GM18520 (cell line): ENCODE measurements around the gene STYK1.
"Not testable (repeated sequence)": the region's sequence is repeated elsewhere in the genome, so short reads cannot be mapped to it uniquely, and the experiment has no call there.

Experiments
- ATAC-seq: cut with Tn5 transposase; IDR thresholded peaks from one replicate; pipeline ENCODE4 v1.9.1; 2021; ENCODE audit not compliant: unreplicated experiment

Gene STYK1

DNA sequence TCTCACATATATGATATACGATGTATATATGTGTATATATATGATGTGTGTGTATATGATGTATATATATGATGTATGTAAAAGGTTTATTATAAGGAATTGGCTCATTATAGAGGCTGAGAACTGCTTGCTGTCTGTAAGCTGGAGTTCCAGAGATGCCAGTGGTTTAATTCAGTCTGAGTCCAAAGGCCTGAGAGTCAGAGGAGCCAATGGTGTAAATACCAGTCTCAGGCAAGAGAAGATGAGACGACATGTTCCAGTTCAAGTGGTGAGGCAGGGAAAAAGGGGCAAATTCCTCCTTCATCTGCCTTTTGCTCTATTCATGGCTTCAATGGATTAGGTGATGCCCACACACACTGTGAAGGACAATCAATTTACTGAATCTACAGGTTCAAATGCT lies 17.1 kb upstream of the STYK1 start:
- no peak for ATAC-seq

DNA sequence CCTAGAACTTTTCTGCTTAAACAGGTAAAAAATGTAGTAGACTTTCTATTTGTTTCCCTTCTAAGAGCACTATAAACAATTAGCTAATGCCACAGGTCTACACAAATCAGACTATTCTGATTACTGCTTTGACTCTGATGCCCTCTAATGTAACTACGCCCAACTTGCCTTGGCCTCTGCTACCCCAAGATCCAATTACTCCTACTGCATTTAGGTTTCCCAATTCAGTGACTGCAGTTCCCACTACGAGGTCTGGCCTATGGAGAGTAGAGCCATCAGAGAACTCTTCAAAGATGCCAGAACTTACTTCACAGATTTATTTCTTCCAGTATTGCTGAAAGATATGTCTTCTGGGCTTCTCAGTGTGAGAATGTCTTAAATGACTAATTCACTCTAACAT lies 15.3 kb upstream of the STYK1 start:
- no peak for ATAC-seq

DNA sequence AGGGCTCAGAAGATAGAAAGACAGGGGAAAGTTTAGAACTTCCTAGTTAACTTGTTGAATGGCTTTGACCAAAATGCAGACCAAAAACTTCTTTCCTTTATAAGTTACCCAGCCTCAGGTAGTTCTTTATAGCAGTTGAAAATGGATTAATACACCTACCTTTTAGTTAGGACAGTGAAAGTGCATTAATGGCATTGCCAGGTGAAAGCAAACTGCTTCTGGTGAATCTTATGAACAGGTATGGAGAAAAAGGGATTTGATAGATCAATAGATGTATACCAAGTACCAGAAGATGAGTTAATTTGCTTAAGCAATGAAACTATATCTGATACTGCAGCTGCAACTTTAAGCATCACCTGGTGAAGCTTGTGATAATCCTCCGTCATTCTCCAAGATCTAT lies 14.2 kb upstream of the STYK1 start:
- no peak for ATAC-seq

DNA sequence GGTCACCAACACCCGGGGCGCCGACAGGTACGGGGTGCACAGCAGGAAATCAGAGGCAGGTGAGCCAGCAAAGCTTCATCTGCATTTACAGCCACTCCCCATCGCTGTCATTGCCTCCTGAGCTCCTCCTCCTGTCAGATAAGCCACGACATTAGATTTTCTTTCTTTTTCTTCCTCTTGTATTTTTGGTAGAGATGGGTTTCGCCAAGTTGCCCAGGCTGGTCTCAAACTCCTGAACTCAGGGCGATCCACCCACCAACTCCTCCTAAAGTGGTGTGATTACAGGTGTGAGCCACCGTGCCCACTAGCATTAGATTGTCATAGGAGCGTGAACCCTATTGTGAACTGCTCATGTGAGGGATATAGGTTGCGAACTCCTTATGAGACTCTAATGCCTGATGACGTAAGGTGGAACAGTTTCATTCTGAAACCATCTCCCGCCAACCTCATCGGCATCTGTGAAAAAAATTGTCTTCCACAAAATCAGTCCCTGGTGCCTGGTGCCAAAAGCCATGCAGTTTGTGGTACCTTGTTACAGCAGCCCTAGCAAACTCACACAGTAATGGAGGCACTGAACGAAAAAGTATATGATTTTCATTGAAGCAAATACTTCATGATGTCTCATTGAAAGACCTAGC lies 1.5 kb downstream of the STYK1 start:
- ATAC-seq = no peak

DNA sequence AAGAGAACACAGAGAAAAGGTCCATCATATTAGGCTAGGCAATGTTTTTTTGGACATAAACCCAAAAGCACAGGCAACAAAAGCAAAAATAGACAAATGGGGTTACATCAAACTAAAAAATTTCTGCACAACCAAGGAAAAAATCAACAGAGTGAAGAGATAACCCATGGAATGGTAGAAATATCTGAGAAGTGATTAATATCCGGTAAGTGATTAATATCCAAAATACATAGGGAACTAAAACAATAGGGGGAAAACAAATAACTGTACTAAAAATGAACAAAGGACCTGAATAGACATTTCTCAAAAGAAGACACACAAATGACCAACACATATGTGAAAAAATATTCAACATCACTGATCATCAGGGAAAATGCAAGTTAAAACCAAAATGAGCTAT lies 4.3 kb downstream of the STYK1 start:
- no peak for ATAC-seq

DNA sequence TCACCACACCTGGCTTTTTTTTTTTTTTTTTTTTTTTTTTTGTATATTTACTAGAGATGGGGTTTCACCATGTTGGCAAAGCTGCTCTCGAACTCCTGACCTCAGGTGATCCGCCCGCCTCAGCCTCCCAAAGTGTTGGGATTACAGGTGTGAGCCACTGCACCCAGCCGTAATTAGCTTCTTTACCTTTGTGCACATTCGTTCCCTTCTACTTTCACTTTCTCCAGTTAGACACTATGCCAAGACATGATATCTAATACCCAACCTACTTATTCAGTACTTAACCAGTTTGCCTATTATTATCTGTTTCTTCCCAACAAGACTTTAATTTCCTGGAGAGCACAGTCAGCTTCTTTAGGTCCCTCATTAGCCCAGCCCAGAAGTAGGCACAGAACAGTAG lies 5.3 kb downstream of the STYK1 start:
- ATAC-seq = no peak

DNA sequence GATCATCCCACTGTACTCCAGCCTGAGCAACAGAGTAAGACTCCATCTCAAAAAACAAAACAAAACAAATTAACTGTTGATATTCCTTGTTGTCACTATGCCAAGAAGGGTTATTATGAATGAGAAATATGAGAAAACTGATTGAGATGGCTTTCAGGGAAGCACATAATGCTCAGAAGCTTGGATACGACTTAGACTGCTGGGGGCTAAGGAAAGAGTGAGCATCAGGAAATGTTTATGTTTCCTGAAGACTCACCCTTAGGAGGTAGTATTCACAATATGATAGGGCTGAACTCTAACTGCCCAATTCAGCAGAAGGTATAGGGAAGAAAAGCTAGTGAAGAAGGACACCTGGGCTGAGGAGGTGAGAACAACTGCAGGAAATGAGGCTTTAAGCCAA lies 6.3 kb downstream of the STYK1 start:
- no peak for ATAC-seq

DNA sequence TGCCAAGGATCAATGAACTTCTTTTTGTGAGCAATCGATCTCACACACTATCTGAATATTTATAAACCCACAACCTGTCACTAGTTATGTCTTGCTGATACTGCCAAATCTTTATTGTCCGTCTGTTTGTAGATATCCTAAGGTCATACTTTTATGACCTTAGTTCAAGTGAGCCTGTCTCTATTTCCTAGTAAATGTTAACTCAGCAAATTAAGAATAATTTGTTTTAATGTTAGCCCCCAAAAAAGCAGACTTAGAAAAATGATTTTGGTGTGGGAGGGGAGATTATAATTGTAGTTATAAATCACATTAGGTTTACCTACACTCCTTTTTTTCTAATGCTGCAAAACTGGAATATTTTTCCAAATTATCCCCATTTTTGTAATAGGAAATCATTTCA lies 9.4 kb downstream of the STYK1 start:
- ATAC-seq = no peak

DNA sequence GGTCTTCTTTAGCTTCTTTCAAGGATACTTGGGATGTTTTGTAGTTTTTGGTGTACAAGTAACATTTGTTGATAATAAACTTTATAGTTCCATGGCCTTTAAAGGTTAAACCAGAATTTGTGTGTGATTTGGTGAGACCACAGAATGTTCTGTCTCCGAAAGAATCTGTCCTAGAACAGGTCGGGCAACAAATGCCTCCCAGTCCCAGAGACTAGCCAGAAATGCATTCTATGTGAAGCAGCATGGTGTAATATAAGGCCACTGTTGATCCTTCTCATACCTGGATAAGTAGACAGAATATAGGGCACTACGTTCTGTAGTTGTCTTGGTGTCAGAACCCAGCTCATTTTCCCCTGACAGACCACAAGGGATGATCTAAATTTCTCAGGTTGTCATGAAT lies 10.0 kb downstream of the STYK1 start:
- ATAC-seq = no peak

DNA sequence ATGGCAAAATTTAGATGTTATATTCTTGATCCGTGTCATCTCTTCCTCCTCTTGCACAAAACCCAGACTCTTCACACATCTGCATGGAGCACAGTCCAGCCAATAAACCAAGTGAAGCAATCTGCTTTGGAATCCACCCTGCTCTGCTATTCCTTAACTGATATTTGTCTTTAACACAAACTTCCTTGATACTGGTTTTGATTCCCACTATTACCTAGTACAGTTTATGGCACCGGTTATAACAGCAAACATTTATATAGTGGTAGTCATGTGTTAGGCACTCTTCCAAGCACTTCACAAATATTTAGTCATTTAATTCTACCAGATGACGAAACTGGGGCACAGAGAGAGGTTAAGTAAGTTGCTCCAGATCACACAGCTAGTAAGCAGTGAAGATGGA lies 12.5 kb downstream of the STYK1 start:
- ATAC-seq = no peak

DNA sequence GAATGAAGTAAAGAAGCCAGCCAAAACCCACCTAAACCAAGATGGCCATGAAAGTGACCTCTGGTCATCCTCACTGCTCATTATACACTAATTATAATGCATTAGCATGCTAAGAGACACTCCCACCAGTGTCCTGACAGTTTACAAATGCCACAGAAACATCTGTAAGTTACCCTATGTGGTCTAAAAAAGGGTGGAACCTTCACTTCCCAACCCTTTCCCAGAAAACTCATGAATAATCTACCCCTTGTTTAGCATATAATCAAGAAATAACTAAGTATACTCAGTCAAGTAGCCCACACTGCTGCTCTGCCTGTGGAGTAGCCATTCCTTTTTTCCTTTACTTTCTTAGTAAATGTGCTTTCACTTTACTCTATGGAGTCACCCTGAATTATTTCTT lies 19.8 kb downstream of the STYK1 start:
- no peak for ATAC-seq

DNA sequence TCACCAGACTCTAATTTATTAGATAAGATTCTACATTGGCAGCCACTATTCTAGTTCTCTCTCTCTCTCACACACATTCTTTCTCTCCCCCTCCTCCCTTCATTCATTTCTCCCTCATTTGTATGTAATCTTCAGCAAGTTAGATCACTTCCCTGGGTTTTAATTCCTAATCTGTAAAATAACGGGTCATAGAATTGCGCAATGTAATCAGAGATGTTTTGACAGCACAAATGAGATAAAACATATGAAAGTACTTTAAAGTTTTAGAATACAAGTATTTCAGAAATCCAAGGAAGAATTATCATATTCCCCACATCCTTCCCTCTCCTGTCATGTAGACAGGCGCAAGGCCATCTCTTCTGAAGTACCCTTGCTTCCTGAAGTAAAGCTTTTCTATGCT lies 21.7 kb downstream of the STYK1 start:
- ATAC-seq = no peak

DNA sequence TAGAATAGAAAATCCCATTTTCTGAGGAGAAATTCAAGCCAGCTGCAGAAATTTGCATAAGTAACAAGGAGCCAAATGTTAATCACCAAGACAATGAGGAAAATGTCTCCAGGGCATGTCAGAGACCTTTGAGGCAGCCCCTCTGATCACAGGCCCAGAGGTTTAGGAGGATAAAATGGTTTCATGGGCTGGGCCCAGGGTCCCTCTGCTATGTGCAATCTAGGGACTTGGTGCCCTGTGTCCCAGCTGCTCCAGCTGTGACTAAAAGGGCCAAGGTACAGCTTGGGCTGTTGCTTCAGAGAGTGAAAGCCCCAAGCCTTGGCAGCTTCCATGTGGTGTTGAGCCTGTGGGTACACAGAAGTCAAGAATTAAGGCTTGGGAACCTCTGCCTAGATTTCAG lies 27.3 kb downstream of the STYK1 start:
- not testable (repeated sequence) for ATAC-seq

DNA sequence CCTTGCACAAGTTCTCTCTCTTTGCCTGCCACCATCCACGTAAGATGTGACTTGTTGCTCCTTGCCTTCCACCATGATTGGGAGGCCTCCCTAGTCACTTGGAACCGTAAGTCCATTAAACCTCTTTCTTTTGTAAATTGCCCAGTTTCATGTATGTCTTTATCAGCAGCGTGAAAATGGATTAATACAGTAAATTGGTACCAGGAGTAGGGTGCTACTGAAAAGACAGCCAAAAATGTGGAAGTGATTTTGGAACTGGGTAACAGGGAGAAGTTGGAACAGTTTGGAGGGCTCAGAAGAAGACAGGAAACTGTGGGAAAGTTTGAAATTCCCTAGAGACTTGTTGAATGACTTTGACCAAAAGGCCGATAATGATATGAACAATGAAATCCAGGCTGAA lies 27.9 kb downstream of the STYK1 start:
- no peak for ATAC-seq

DNA sequence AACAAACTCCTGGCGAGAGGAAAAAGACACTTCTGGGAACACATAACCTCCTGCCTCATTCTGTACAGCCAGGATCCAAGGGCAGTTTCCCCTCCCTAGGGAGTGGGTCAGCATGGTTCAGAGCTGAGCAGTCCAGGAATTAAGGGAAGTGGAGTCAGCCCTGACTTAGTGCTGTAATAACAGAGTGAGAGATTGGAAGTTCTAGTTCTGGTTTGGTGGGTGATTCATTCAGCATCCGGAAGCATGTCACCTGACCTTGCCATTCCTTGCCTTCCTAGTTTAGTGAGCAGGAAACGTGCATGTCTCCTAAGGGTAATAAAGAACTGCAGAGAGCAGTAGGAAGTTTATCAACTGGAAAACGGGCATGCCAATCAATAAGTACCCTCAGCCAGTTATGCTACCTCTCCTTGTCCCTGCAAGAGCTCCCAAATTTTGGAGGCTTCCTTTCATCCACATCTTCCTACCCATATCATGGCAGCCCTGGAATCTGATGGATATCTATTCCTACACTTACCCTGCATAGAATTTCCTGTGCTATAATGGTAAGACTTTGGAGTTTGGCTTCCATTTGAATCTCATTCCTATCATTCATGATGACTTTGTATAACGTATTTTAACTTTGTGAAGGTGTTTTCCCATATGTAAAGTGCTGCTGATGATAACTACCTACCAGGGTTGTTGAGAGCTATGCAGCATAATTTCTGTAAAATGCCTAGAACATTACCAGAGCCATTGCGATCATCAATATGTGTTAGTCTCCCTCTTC lies 31.9 kb downstream of the STYK1 start:
- no peak for ATAC-seq

DNA sequence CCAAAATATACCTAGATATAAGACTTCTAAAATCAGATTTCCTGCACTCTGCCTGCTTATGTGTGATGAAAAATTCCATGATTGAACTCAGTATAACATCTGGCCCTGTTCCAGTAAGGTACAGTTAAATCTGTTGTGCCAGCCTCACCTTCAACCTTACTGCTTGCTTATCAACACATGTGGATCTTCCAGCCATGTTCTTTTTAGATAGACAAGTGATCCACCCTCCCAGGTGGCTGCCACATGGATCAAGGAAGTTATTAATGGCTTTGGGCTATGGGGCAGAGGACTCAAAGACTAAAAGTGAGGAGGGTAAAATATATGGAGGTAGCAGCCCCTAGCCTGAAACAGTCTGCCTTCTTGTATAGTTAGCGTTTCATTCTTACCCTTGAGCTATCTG lies 35.1 kb downstream of the STYK1 start:
- no peak for ATAC-seq

DNA sequence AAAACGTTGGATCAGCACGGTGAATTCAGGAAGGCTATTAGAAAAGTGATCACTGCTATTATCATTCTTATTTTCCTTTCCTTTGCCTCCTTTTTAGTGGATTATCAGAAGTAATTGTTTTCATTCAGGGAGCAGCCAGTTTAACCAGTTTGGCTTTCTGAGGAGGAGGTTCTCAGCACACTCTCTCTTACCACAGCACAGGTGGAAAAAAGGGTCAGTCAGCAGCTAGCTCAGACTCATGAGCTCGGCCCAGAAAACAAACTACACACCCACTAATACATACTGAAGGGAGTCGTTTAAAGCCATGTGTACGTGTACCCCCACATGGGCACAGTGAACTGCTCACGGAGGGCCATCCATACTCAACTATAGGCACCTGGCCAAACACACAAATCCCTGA lies 37.2 kb downstream of the STYK1 start:
- ATAC-seq = no peak

DNA sequence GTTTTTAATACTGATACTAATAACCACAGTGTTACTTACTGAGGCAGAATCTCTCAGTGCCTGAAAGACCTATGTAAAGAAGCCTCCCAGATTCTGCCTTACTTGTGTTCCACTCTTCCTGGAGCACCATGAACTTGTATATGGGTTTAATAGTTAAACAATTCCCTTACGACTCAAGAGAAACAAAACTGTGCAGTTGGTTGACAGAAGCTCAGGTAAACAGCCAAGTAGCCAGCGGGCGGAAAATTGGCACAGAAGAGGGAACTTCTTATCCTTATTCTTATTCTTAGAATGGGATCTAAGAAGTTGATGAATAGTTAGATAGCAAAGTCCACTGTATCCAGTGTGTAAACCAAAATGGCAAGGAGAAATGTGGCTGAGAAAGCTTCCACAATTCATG lies 37.7 kb downstream of the STYK1 start:
- no peak for ATAC-seq

DNA sequence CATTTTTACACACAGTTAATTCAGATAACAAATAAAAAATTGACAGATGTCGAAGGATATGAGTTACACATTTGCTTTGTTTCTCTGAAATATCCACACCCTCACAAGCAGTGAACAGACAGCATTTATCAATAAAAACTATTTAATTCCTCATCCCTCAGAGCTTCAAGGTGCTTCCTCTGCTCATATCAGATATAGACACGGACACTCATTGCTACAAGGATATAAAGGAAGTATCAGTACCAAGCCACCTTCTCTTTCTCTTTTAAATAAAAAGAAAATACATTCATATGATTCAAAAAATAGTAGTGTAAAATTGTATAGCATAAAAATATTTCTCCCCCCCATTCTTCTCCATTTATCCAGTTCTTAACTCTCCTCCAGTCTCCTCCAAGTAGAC lies 38.5 kb downstream of the STYK1 start:
- no peak for ATAC-seq

DNA sequence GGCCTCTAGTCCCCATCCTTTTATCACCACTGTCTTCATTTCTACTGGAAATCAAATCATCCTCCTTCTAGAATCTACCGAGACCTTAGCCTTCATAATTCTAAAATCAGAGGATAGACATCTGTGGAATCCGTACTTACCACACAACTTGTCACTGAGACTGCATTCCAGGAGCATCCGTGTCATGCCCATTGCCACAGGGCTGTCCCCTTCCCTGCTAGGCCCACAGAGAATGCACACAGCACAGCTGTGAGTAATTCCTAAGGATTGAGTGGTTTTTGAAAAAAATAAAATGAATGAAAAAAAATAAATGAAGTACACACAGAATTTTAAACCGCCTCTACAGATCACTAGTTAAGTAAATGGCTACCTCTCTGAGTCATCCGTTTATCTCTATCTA lies 39.4 kb downstream of the STYK1 start:
- no peak for ATAC-seq

DNA sequence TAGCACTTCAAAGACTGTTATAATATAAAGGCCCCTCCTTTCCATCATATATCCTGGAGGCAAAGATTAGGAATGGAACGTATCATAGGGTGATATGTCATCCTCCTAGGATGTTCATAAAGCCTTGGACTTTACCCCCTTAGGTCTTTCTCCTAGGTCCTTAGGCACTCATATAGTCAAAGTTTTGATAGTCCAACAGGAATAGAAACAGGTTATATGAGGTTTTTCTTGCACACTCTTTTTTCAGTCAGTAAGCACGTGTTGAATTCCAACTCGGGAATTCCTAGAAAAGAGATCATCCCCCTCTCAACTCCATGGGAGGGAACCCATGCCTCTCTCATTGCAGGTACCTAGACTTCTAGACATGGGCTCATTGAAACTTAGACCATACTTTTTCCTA lies 40.3 kb downstream of the STYK1 start:
- no peak for ATAC-seq

DNA sequence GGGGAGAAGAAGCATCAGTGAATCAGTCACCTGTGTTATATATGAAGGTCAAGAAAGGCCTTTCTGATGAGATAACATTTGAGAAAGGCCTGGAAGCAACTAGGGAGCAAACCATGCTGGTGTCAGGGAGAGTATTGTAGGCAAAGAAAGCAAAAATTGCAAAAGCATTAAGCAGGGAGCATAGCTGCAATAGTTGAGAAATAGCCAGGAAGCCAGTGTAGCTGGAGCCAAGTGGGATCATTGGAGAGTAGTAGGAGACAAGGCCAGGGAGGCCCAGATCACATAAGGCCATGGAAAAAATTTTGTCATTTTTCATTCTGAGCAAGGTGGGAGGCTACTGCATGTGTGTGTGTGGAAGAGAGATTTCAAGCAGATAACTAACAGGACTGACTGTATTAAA lies 41.6 kb downstream of the STYK1 start:
- ATAC-seq = no peak

DNA sequence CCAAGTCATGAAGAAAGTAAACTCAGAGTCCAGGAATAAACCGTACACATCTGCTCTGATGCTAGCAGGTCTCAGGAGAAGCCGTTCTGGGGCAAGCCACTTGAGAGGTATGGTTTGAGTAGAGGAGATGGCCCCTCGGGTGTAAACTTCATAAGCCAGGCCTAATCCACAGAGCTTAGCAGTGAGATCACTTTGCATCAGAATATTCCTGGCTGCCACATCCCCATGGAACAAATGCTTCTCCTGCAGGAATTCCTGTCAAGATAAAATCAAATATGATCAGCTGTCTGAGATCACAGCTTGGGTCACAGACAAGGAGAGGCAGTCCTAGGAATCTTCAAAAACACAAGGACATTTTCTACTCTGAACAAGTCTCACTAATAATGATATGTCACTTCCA lies 49.2 kb downstream of the STYK1 start:
- ATAC-seq = no peak
